IMR-90 (cell line): ENCODE results near the gene MEST. TPM values are rescaled to one million over a fixed set of nuclear protein-coding genes. Genes with fewer than 3 reads are reported as not detected.

Experiments used
- ATAC-seq: fragments of 200-7000 bp; cut with Tn5 transposase; 2 replicates; pipeline ENCODE4 v1.9.1; 2020; ENCODE audit warnings: low read depth, mild to moderate bottlenecking, moderate library complexity
- BruUV-seq: library from RNA; stranded (reverse); fragments of 400-500 nt; replicated peaks from 2 replicates; lab custom pipeline; 2021; lab: Mats Ljungman, UMichigan
- CTCF ChIA-PET: fragments of 300-600 bp; formaldehyde crosslinking; extraction: SDS; loops from one replicate; lab custom pipeline; 2021; ENCODE audit warnings: antibody characterized with exemption; lab: Yijun Ruan, JAX
- POLR2A ChIA-PET: fragments of 300-600 bp; sonication (Branson Sonifier 250); formaldehyde crosslinking; loops from one replicate; lab custom pipeline; 2022; ENCODE audit warnings: antibody characterized with exemption; ENCODE audit not compliant: unreplicated experiment; lab: Charles Lee
- DNase-seq: peaks from one replicate; pipeline ENCODE4 v3.0.0; 2013
- H2AFZ ChIP-seq: replicated peaks from 2 replicates; pipeline ENCODE3; 2013; ENCODE audit warnings: low read length, mild to moderate bottlenecking; ENCODE audit not compliant: poor library complexity
- H2AK5ac ChIP-seq: 2 replicates; pipeline ENCODE4 v1.6.1; 2013; ENCODE audit warnings: low read depth, low read length, inconsistent platforms
- H2AK9ac ChIP-seq: replicated peaks from 2 replicates; pipeline ENCODE3; 2013; ENCODE audit warnings: mild to moderate bottlenecking, low read depth, low read length, moderate library complexity; ENCODE audit not compliant: poor library complexity
- H2BK120ac ChIP-seq: 2 replicates; pipeline ENCODE4 v1.6.1; 2013; ENCODE audit warnings: low read depth, low read length, inconsistent platforms
- H2BK15ac ChIP-seq: 3 replicates; pipeline ENCODE4 v1.6.1; 2013; ENCODE audit warnings: low read depth, low read length, inconsistent platforms
- H2BK20ac ChIP-seq: 2 replicates; pipeline ENCODE4 v1.6.1; 2013; ENCODE audit warnings: low read depth, mild to moderate bottlenecking, inconsistent platforms, low read length, moderate library complexity
- H2BK5ac ChIP-seq: 2 replicates; pipeline ENCODE4 v1.6.1; 2013; ENCODE audit warnings: mild to moderate bottlenecking, low read depth, low read length, inconsistent platforms; ENCODE audit not compliant: poor library complexity, severe bottlenecking
- H3K14ac ChIP-seq: replicated peaks from 2 replicates; pipeline ENCODE4 v1.6.1; 2013; ENCODE audit warnings: low read depth, low read length, inconsistent platforms
- H3K18ac ChIP-seq: 2 replicates; pipeline ENCODE4 v1.6.1; 2013; ENCODE audit warnings: low read depth, low read length, control low read depth
- H3K23ac ChIP-seq: 2 replicates; pipeline ENCODE4 v1.6.1; 2013; ENCODE audit warnings: low read depth, low read length, inconsistent platforms
- H3K27ac ChIP-seq: 2 replicates; pipeline ENCODE4 v1.5.1; 2013; ENCODE audit warnings: mild to moderate bottlenecking, control low read depth, low read length; ENCODE audit not compliant: insufficient read depth
- H3K27me3 ChIP-seq: 2 replicates; pipeline ENCODE4 v1.6.1; 2013; ENCODE audit warnings: low read length; ENCODE audit not compliant: control insufficient read depth, insufficient read depth
- H3K36me3 ChIP-seq: 2 replicates; pipeline ENCODE4 v1.6.1; 2013; ENCODE audit warnings: low read length, mixed read lengths; ENCODE audit not compliant: control insufficient read depth, insufficient read depth
- H3K4ac ChIP-seq: 2 replicates; pipeline ENCODE4 v1.6.1; 2013; ENCODE audit warnings: low read depth, low read length, inconsistent platforms
- H3K4me1 ChIP-seq: 2 replicates; pipeline ENCODE4 v1.6.1; 2013; ENCODE audit warnings: low read length, mixed read lengths; ENCODE audit not compliant: control insufficient read depth, insufficient read depth
- H3K4me2 ChIP-seq: 2 replicates; pipeline ENCODE4 v1.6.1; 2013; ENCODE audit warnings: low read depth, mild to moderate bottlenecking, control low read depth, low read length, moderate library complexity
- H3K4me3 ChIP-seq: 2 replicates; pipeline ENCODE4 v1.5.1; 2013; ENCODE audit warnings: low read depth, mild to moderate bottlenecking, control low read depth, low read length, moderate library complexity; ENCODE audit not compliant: insufficient read depth
- H3K56ac ChIP-seq: 2 replicates; pipeline ENCODE4 v1.6.1; 2013; ENCODE audit warnings: low read length, inconsistent platforms; ENCODE audit not compliant: insufficient read depth; ENCODE audit errors: extremely low read depth
- H3K79me1 ChIP-seq, 2 experiments: 2 replicates each; pipeline ENCODE4 v1.6.1; 2013; ENCODE audit warnings: low read length in 2 of 2, inconsistent platforms in 1 of 2, low read depth in 1 of 2
- H3K9ac ChIP-seq: 2 replicates; pipeline ENCODE4 v1.6.1; 2013; ENCODE audit warnings: low read depth, low read length, control low read depth
- H3K9me1 ChIP-seq: 2 replicates; pipeline ENCODE4 v1.6.1; 2013; ENCODE audit warnings: low read length, inconsistent platforms; ENCODE audit not compliant: insufficient read depth
- H3K9me3 ChIP-seq: 2 replicates; pipeline ENCODE4 v1.6.1; 2013; ENCODE audit warnings: low read length; ENCODE audit not compliant: control insufficient read depth, insufficient read depth
- H4K20me1 ChIP-seq: 2 replicates; pipeline ENCODE4 v1.6.1; 2013; ENCODE audit warnings: low read length, inconsistent platforms; ENCODE audit not compliant: insufficient read depth
- H4K5ac ChIP-seq: 2 replicates; pipeline ENCODE4 v1.6.1; 2013; ENCODE audit warnings: mild to moderate bottlenecking, low read depth, low read length, control low read depth
- H4K8ac ChIP-seq, 2 experiments: 2 replicates each; pipeline ENCODE4 v1.6.1; 2013; ENCODE audit warnings: low read depth in 2 of 2, low read length in 2 of 2, control low read depth in 1 of 2, inconsistent platforms in 1 of 2
- H4K91ac ChIP-seq: 2 replicates; pipeline ENCODE4 v1.6.1; 2013; ENCODE audit warnings: low read depth, low read length, inconsistent platforms; ENCODE audit not compliant: insufficient read depth
- BHLHE40 ChIP-seq: fragments of 150-350 bp; IDR thresholded peaks from 2 replicates; pipeline ENCODE4 v1.6.1; 2016; ENCODE audit warnings: mild to moderate bottlenecking, low read depth, low read length
- CEBPB ChIP-seq: IDR thresholded peaks from 2 replicates; pipeline ENCODE4 v1.6.1; 2012; ENCODE audit warnings: low read depth, low read length, improper control_type of control experiment
- CHD1 ChIP-seq: IDR thresholded peaks from 2 replicates; pipeline ENCODE4 v1.6.1; 2012; ENCODE audit warnings: low read depth, low read length, improper control_type of control experiment
- CTCF ChIP-seq: conservative IDR thresholded peaks from 2 replicates; pipeline ENCODE4 v1.5.1; 2012; ENCODE audit warnings: mild to moderate bottlenecking, low read depth, low read length, improper control_type of control experiment
- ELK1 ChIP-seq: fragments of 150-350 bp; IDR thresholded peaks from 2 replicates; pipeline ENCODE4 v1.6.1; 2016; ENCODE audit warnings: low read depth, mild to moderate bottlenecking, low read length, moderate library complexity, borderline replicate concordance
- FOS ChIP-seq: fragments of 150-350 bp; IDR thresholded peaks from 2 replicates; pipeline ENCODE4 v1.6.1; 2016; ENCODE audit warnings: low read depth, low read length
- MAZ ChIP-seq: IDR thresholded peaks from 2 replicates; pipeline ENCODE4 v1.6.1; 2012; ENCODE audit warnings: low read depth, mild to moderate bottlenecking, low read length, improper control_type of control experiment, moderate library complexity, borderline replicate concordance
- MXI1 ChIP-seq: IDR thresholded peaks from 2 replicates; pipeline ENCODE4 v1.6.1; 2012; ENCODE audit warnings: low read depth, mild to moderate bottlenecking, low read length, moderate library complexity, borderline replicate concordance
- NFE2L2 ChIP-seq: fragments of 150-350 bp; IDR thresholded peaks from 2 replicates; pipeline ENCODE4 v1.6.1; 2016; ENCODE audit warnings: low read depth, mild to moderate bottlenecking, low read length
- POLR2A ChIP-seq: IDR thresholded peaks from 2 replicates; pipeline ENCODE4 v1.6.1; 2012; ENCODE audit warnings: mild to moderate bottlenecking, low read depth, low read length
- RCOR1 ChIP-seq: IDR thresholded peaks from 2 replicates; pipeline ENCODE4 v1.6.1; 2012; ENCODE audit warnings: mild to moderate bottlenecking, low read length, improper control_type of control experiment; ENCODE audit not compliant: insufficient replicate concordance
- RFX5 ChIP-seq: IDR thresholded peaks from 2 replicates; pipeline ENCODE4 v1.8.0; 2012; ENCODE audit warnings: low read depth, mild to moderate bottlenecking, low read length, moderate library complexity
- SMC3 ChIP-seq: fragments of 150-350 bp; IDR thresholded peaks from 2 replicates; pipeline ENCODE4 v1.6.1; 2016; ENCODE audit warnings: low read depth, mild to moderate bottlenecking, antibody characterized with exemption, low read length, moderate library complexity
- USF2 ChIP-seq: fragments of 150-350 bp; IDR thresholded peaks from 2 replicates; pipeline ENCODE4 v1.6.1; 2017; ENCODE audit warnings: mild to moderate bottlenecking, antibody characterized with exemption, low read length, low read depth
- WGBS, 2 experiments: methylation state at CpG; one replicate each; pipeline versions ENCODE4 v1.1.5 to v1.1.7; 2013; ENCODE audit warnings: missing lambda C conversion rate in 2 of 2; ENCODE audit not compliant: insufficient read length in 1 of 2; ENCODE audit errors: extremely low coverage in 2 of 2; 5-methylcytosine and 5-hydroxymethylcytosine counted together
- dilution Hi-C: fragments of 300-500 bp; cut with HindIII; formaldehyde crosslinking; loops from one replicate; pipeline ENCODE4 v1.14.3; 2018; ENCODE audit warnings: low sequenced_read_pairs; ENCODE audit not compliant: unreplicated experiment
- in situ Hi-C: fragments of 300-500 bp; cut with MboI; formaldehyde crosslinking; loops from 3 replicates; pipeline ENCODE4 v1.14.3; 2019; ENCODE audit warnings: low sequenced_read_pairs, inconsistent platforms, mixed read lengths
- intact Hi-C: fragments of 100-400 bp; cut with micrococcal nuclease; formaldehyde crosslinking; loops from 2 replicates; pipeline ENCODE4 v1.10.0; 2022
- polyA plus RNA-seq, 3 experiments: library from polyadenylated mRNA; depleted of rRNA; stranded (reverse); fragments of >200 nt; gene quantifications; 2 replicates each; pipeline ENCODE4 v1.2.3, GENCODE V29; 2012; ENCODE audit warnings: low replicate concordance in 1 of 3
- total RNA-seq: library from RNA; depleted of rRNA; stranded (reverse); fragments of >200 nt; gene quantifications from 2 replicates; pipeline ENCODE4 v1.2.3, GENCODE V29; 2012

Gene MEST
- total and polyA plus RNA-seq, 2 of the 4 experiments (the other 2 are of a cell fraction): 219 to 317 TPM

GRCh38 chr7:130492523-130493274, 814 bp downstream of the MEST start:
- Histone ChIP-seq H3K9me1 (no peaks in the 10 kb centered on the region), H3K4me1 (peaks cover 11% of the 10 kb centered on the region), H3K27ac (peak overlapping the region; percentile 4), H3K18ac (no peak overlapping the region), H3K4me3 (peak overlapping the region; percentile 71), H3K36me3 (peaks cover 3% of the 10 kb centered on the region; the same call in 1 of the 2 replicates), H2BK20ac (no peak overlapping the region), H4K5ac (no peak overlapping the region), H3K4ac (no peak overlapping the region), H3K14ac (peak overlapping the region; percentile 62; the same call in 1 of the 2 replicates), H3K56ac (0 out of 2 replicates have a peak overlapping the region, but pooled peaks have one; percentile 10), H2BK15ac (no peak overlapping the region), H2AFZ (peak overlapping the region; percentile 86), H3K9me3 (no peaks in the 10 kb centered on the region), H2BK5ac (no peak overlapping the region), H4K8ac (peak overlapping the region in 1 of 2 experiments; percentile 45; a peak in 1 of 4 replicates), H2BK120ac (peak overlapping the region; percentile 38; the same call in 1 of the 2 replicates), H3K27me3 (no peaks in the 10 kb centered on the region), H3K4me2 (peak overlapping the region; percentile 32), H2AK5ac (no peak overlapping the region), H4K91ac (no peak overlapping the region), H4K20me1 (no peaks in the 10 kb centered on the region), H3K79me1 (peaks cover 0 to 3% of the 10 kb centered on the region in 2 experiments; a peak in 1 of 4 replicates), H3K23ac (peak overlapping the region; percentile 35), H2AK9ac (peak overlapping the region; percentile 71), H3K9ac (peak overlapping the region; percentile 53)
- intact Hi-C loops (loop anchor here (2.0 to 10.0 kb wide), 4 partner anchors 60 to 420 kb away; no protein-coding TSS in a partner anchor), dilution Hi-C loops (no loop called here), in situ Hi-C loops (no loop called here)
- ChIA-PET CTCF (no interaction called here), POLR2A (no interaction called here)
- 48% methylated on average over 26 of the region's 50 CpGs; no CpG with 5 or more reads in 1 of the 2 experiments for WGBS, 2 experiments
- ATAC-seq (no peak), DNase-seq (no peak)
- no TSS peak for BruUV-seq
- TF ChIP-seq FOS (no peak), ELK1 (no peak), MXI1 (no peak), USF2 (no peak), SMC3 (no peak), RCOR1 (no peak), BHLHE40 (no peak), POLR2A (no peak), CHD1 (no peak), CTCF (no peak), MAZ (no peak), RFX5 (no peak), NFE2L2 (no peak), CEBPB (no peak)
